Medulla oblongata (tissue), 1 donor: ENCODE data around the gene GRIN3A.
A peak's percentile ranks its signal among the peaks of the same experiment; 100 is the strongest.
"Not testable (repeated sequence)": the region's sequence is repeated elsewhere in the genome, so short reads cannot be mapped to it uniquely, and the experiment has no call there.

Source experiments
- DNase-seq: peaks from one replicate; pipeline ENCODE4 v3.0.0-alpha.2; 2015; ENCODE audit errors: extremely low spot score

The GRIN3A gene

DNA sequence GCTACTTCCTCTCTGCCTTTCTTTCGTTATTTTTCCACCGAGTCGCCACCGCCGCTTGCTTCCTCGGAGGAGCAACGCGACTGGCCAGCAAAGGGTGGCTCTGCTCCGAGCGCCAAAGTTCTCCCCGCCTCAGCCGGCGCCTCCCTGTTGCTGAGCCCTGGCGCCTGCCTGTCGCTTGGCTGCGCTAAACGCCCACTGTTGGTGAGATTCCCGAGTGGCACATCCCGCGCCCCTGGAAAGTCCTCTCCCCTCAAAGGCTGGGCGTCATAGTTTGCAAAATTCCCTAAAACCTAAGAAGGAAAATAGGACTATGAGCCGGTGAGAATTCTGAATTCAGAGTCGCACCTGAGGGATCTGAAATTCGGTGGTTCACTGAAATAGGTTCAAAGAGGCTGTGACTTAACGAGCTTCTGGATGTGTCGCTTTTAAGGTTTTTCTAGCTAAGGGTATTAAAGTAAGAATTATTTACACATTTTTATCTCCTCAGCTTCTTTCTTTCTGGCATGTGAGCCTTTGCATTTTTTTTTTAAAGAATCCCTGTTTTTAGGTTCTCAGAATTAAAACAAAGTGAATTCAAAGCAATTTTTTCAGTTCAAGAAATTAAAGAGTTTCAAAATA is at the start of gene GRIN3A:
GRIN3A (minus strand) TSS at position 82 of the 618 bp plus-strand sequence. CDS start 668 bp downstream, outside the sequence.
- DNase-seq: peak; percentile 16

DNA sequence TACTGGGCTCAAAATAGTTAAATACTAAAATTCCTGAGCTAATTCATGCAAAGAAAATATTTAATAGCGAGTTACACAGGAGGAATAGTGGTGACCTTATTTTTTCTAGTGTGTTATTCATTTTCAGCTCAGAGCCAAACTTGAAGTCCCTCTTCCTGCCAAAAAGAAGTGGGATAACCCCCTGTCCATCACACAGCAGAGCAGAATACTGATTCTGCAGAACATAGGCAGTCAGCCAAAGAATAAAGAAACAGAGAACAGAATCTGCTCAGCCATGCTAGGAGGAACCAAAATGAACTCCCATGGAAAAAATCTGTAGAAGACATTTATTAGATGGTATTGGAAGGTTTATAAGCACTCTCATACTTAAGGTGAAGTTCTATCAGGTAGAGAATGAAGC is 49.4 kb upstream of the GRIN3A start:
- peak; percentile 10 for DNase-seq

DNA sequence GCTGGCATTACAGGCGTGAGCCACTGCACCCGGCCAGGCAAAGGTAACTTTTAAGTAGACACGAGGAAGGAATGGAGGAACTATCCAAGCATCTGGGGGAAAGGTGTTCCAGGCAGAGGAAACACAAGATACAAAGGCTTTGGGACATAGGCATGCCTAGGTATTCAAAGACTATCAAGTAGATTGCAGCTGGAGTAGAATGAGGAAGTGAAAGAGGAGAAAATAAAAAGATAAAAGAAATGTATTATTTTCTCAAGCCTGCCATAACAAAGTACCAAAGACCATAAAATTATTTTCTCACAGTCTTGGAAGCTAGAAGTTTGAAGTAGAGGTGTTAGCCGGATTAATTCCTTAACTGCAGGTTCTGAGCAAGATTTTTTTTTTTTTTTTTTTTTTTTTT is 39.9 kb upstream of the GRIN3A start:
- DNase-seq: no peak

DNA sequence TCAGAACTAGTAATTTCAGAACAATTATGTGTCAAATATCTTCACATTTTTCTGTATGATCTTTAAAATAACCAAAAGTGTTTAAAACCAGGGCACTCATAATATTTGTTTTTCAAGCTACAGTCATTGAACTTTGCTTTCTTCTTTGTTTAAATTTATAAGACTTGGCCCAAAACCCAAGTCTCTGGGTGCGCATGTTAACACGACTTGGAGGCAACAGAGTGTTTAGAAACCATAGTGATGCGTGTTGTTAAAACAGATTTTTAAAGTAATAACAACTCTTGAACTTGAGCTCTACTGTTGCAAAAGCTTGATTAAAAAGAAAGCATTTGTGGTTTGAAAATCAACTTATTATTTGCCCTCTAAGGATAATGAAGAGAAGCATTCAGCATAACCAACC is 26.0 kb upstream of the GRIN3A start:
- DNase-seq: no peak

DNA sequence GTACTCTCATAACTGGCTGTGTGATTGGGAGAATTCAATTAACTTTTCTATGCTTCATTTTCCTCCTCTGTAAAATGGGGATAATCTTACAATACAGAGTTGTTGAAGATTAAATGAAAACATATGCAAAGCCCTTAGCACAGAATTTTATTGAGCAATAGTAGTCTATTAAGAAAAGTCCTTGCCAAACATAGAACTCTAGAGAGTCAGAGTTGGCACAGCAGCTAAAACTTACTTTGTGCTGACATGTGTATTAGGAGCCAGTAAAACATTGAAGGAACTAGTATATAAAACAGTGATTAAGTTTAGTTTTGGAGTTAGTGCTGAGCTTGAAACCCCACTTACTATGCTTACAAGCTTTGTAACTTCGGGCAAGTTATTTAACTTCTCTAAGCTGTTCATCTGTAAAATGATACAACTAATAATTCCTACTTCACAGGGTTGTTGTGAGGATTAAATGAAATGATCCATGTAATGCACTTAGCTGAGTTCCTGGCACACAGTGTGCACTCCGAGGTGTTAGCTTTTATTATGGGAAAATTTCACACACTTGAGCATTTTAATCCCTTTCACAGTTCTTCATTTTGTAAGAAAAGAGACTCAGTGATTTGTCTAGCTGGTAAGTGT is 20.0 kb upstream of the GRIN3A start:
- no peak for DNase-seq

DNA sequence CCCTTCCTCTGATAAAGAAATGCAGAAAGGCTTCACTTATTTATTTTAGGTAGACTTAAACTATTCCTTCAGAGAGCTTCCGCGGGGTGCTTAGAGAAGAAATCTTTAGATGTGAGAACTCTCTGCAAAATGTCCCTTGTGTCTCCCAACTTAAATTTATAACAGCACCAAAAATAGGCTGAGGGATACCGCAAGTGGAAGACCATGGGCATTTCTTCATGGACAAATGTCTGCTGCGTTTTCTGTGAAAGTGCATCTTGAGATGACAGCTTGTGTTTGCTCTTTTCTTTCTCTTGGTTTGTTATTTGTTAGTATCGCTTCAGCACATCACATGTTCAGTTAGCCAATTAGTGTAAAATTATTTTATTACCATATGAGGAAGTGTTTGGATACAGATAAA is 15.3 kb upstream of the GRIN3A start:
- DNase-seq: no peak

DNA sequence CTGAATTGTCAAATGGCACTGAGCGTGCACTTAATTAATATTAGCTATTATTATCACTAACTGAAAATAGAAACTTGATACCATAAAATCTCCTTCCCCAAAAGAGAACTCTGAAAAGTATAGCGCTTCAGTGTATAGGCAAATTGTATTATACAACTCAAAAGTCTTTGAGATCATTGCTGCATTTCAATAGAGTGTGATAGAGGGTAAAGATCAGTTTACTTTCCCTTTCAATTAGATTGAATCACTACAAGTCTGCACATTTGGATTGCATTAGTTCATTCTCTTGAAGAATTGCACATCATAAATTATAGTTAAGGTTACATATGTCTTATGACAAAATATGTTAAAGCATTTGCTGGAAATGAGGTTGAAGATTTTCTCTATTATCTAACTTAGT is 13.4 kb upstream of the GRIN3A start:
- DNase-seq: no peak

DNA sequence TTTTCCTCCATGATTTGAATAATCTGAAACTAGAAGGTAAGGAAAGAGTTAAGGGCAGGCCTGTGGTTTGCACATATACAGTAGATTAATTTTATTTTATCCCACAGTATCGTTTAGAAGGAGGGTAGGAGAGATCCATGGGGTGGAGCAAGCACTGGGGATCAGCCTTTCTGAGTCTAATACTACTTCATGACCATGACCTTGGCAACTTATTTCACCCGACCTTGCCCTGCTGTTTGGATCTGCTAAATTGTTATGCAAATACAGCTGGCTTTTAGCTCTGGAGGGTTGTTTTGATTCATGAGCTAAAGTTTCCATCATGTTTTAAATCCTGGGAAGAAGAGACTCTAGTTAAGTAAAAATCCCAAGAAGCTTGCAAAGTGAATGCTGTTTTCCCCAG is 864 bp upstream of the GRIN3A start:
- no peak for DNase-seq

DNA sequence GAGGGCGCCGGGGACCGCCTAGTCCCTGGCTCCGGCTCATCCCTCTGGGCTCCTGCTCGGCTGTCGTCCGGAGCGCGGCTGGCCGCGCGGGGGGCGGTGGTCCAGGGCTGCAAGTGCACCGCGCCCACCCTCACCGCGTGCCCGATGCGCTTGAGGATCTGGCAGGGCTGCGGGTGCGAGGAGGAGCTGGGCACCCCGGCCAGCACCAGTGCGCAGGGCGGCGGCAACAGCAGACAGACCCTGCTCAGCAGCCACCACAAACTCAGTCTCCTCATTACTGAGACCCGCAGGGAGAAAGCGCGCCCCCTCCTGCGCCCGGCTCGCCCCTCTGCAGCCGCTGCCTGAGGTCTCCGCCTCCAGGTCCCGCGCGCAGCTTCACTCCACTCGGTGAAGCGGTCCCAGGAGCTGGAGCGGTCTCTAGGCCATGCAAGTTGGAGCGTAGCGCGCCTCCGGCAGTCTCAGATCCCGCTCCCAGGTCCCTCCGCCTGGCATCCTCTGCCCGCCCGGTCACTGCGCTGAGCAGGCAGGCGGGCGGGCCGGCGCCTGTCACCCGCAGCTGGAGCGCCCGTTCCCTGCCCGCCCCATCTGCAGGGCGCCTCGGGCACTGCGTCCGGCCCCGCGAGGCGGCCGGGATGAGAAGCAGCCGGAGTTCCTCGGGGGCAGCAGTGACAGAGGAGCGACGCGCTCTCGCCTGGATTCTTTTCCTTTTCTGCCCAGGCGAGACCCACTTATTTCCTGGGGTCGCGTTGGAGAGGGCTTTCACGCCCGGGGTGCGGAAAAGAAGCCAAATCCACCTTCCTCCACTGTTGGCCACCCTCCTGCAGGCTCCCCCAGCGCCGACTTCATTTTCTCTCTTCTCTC is 512 bp downstream of the GRIN3A start:
- DNase-seq: no peak

DNA sequence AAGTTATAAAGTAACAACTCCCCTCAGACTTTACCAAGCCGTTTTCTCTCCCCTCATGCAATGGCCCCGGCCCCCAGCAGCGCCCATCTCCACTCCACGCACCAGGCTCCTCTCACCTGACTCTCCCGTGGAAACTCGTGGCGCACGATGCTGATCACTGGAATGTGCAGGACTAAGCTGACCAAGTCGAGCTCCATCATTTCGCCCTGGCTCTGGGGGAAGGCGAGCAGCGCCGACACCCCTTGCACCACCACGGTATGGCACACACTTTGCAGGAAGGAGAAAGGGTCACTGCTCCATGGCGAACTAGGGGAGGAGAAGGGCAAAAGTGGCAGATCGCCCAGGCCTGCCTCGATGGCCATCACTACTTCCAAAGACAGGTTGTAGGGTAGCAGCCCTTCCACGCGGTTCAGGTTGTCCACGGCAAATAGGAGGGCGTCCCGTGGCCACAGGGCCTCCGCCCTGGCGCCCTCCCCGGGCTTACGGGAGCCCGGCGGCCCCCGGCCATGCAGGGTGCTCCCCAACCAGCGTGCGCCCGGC is 1.2 kb downstream of the GRIN3A start:
- no peak for DNase-seq

DNA sequence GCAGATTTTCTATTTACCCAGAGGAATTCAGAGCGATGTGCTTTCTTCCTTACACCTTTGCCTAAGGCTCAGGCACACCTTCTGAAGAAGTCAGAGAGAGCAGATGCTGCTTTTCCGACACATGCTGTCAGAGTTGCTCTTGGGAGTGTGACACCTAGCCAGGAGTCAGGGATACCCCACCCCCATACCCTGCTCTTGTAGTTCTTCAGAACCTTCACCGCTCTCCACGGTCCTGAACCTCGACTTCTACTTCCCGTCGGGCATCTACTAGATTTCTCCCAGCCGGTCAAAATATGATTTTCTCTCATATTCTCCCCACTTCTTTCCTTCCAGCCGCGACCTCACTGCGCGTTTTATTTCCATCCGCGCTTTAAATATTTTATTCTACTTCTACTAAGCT is 1.7 kb downstream of the GRIN3A start:
- no peak for DNase-seq

DNA sequence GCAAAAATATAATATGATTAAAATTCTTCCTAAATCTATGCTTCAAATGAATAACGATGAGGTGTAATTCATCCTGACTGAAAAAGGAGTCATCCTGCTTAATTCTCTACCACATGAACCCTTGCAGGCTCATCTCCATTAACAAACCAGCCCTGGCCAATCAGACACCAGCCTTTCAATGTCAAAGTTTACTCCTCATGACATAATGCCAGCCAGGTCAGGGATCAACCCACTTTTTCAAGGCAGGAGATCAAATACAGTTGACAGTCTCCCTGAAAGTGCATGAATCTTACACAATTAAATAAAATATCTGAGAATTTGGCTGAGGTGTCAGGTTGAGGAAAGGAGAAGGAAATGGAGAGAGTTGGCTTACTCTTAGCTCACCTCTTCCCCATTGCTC is 7.0 kb downstream of the GRIN3A start:
- no peak for DNase-seq

DNA sequence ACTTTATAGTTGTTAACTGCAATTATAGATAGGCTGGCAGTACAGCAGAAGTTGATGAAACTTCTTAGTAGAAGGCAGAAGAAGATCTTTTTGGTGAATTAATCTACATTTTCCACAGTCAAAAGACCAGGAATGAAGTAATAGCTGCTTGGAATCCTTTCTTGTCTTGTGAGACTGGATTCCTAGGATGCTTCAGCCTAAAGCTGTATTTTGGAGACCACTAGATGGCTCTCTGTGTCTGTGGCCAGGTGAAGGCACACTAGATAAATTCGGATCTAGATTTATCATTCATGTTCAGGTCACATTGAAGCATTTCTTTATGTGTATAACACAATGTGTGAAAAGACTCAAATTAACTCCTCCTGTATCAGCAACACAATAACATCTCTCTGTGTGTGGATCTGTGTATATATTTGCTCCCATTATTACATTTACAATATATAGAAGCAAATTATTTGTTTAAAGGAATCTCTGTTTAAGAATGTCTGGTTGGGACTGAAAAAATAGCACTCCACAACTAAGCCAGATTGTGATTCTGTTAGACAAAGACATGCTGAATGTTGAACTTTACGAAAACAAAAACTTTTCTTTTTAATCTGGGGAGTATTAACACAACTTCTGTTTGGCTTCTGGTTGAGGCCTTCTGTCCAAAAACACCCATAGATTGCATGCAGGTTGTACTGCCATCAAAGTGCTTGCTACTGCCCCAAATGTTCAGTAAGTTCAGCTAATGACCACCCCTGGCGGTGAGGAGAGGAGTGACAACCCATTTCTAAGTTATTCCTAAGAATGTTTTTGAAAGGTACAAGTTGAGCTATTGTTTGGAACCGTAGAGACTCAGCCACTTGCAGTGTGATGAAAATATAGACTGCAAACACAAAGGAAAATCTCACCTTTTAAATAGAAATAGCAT is 10.6 kb downstream of the GRIN3A start:
- DNase-seq: peak; percentile 24

DNA sequence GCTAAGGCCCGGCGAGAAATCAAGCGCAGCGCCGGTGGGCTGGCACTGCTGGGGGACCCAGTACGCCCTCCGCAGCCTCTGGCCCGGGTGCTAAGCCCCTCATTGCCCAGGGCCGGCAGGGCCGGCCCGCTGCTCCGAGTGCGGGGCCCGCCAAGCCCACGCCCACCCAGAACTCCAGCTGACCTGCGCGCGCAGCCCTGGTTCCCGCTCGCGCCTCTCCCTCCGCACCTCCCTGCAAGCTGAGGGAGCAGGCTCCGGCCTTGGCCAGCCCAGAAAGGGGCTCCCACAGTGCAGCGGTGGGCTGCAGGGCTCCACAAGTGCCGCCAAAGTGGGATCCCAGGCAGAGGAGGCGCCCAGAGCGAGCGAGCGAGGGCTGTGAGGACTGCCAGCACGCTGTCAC is 14.2 kb downstream of the GRIN3A start:
- not testable (repeated sequence) for DNase-seq

DNA sequence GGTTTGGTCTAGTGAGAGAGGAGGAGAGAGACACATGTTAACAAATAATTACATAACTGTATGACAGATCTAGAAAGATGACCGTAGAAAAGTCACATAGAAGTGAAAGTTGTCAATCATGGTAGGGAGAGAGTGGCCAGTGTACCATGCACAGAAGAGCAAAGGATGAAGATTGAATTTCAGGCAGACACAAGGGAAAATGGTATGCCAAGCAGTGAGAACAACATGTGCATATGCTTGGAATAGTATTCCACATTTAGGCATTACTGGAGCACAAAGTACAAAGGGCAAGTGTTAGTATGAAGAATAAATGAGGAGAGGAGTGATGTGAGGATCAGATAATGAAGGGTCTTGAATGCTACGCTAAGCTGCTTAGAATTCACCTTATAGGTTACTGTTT is 20.3 kb downstream of the GRIN3A start:
- no peak for DNase-seq

DNA sequence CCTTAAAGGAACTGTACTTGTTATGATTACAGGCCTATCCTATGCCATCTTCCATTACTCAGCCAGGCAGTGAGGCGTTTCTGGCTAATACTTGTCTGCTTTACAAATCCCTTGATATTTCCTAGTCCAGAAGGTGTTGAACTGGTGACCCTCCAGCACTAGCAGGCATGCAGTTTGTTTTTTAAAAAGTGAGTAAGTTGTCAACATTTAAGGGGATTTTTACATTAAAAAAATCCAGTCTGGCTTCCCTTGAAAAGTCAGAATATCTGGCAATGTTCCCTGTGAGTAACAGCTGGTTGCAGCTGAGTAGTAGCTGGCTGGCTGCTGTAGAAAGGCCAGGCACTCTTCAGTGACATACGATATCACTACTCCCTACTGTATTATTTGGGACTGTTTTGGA is 21.8 kb downstream of the GRIN3A start:
- DNase-seq: no peak

DNA sequence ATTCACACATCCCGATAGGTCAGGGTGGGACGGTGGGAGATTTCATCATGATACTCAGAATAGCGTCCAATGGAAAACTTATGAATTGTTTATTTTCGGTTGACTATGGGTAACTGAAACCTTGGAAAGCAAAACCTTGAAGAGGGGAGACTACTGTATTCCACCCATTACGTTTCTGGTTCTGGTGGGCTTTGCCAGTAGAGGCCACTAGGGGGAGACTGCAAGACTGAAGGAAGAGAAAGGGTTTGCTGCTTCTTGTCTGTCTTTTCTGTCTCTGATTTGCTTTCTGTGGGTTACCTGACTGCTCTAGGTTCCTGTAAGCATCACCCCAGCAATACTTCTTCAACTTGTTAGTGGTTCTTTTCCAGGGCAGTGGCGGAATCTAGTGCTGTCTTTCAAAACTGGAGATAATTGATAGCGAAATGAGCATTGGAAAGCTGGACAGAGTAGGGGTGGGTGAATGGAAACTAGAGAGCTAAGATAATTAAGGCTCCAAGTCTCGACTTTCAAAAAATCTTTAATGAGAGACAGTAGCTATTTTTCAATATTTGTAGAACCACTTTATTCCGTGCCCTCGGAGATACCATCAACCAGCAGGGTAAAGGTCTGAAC is 27.0 kb downstream of the GRIN3A start:
- DNase-seq: no peak

DNA sequence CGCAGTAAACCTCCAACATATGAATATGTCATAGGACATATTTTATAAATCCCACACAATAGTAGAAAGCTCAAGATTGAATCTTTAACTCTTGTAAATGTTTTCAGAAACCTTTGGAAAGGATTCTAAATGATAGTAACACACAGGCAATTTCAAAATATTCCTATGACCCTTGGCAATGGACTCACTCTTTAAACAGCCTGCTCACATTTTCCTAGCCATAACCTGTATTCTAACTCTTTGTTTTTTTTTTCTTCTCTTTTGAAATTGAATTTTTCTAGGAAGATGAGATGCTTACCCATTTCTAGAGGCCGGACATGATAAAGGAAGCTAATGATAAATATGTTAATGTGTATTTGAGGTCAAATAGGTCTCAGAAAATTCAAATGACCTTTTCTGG is 29.6 kb downstream of the GRIN3A start:
- no peak for DNase-seq

DNA sequence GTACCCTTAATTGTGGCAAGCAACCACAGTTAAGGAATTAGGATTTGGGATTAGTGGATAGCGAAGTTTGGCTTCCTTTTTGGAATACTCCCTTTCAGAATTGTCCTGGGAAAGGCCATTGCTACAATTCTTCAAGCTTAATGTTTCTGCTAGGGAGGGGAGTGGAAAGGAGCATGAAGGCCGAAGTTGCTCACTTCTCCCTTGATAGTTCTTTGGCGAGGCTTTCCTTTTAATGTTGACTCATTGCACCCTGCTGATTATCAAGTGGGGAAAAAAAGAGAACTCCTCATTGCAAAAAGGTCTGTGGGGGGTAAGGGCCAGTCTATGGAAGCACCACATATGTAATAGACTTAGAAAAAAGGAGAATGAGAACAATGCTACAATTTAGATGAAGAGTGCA is 30.7 kb downstream of the GRIN3A start:
- DNase-seq: no peak

DNA sequence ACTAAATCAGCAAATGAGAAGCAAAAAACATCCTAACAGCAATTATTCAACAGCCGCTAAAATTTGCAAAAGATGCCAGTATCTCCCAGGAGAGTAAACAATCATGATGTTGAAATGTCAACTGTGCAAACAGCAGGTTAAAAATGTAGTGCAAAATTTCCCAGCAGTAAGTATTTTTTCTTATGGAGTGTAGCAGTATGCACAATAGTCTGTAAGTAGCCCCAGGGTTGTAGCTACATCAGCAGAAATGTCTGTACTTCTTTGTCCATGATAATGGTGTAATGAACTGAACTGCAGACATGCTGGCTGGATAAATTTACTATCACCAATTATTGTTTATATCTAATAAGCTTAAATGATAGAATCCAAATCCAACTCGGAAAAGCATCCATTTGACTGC is 31.4 kb downstream of the GRIN3A start:
- DNase-seq: no peak

DNA sequence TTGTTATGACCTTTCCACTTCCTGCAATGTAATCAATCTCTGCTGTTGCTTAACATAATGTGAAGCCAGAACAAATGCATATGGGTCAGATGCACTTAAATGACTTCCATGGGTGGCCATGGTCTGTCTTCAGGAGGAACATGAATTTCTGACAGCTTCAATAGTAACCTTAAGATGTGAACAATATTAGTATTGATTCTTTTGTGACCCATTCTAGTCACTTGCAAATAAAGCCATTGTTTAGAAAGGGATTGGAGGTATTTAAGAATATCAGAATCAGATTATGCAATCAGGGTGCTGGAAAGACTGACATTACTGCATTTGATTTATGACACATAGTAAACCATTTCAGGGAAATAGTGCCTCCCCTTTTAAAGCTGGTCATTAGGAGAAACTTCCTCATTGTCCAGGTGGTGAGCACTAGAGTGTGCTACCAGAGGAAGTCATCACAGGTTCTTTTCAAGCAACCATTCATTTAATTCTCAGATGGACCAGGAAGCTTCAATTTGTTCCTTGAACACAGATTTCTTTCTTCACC is 32.1 kb downstream of the GRIN3A start:
- no peak for DNase-seq
